HG03575 (cell line): ENCODE data around the gene CACNA1I.

Experiments
- ATAC-seq: cut with Tn5 transposase; IDR thresholded peaks from one replicate; pipeline ENCODE4 v1.9.1; 2021; ENCODE audit not compliant: unreplicated experiment, insufficient number of reproducible peaks, low FRiP score; ENCODE audit errors: extremely low read depth

CACNA1I gene

GRCh38 chr22:39631381-39632286 is 61.1 kb downstream of the CACNA1I start:
- ATAC-seq, result no peak

GRCh38 chr22:39634530-39635405 is 64.2 kb downstream of the CACNA1I start:
- ATAC-seq, result no peak

- no peak for ATAC-seq
Measured at GRCh38 chr22:39635719-39636118, 65.2 kb downstream of the CACNA1I start.

- ATAC-seq, result no peak
Measured at GRCh38 chr22:39638958-39639357, 68.4 kb downstream of the CACNA1I start.

- no peak for ATAC-seq
Measured at GRCh38 chr22:39641660-39642310, 71.2 kb downstream of the CACNA1I start.

GRCh38 chr22:39643311-39644083 is 72.9 kb downstream of the CACNA1I start:
- ATAC-seq, result no peak

GRCh38 chr22:39645532-39645931 is 75.0 kb downstream of the CACNA1I start:
- no peak for ATAC-seq

GRCh38 chr22:39646398-39647063 is 76.0 kb downstream of the CACNA1I start:
- no peak for ATAC-seq

- no peak for ATAC-seq
Measured at GRCh38 chr22:39647836-39648629, 77.5 kb downstream of the CACNA1I start.

- no peak for ATAC-seq
Measured at GRCh38 chr22:39648630-39648950, 78.0 kb downstream of the CACNA1I start.

GRCh38 chr22:39649500-39650089 is 79.0 kb downstream of the CACNA1I start:
- ATAC-seq, result no peak

- ATAC-seq, result no peak
Measured at GRCh38 chr22:39651053-39651996, 80.8 kb downstream of the CACNA1I start.

GRCh38 chr22:39652990-39653786 is 82.6 kb downstream of the CACNA1I start:
- ATAC-seq, result no peak

- ATAC-seq, result no peak
Measured at GRCh38 chr22:39653787-39654077, 83.2 kb downstream of the CACNA1I start.

- no peak for ATAC-seq
Measured at GRCh38 chr22:39654131-39654926, 83.8 kb downstream of the CACNA1I start.
